Tibial nerve (tissue), 4 donors: Measurements from ENCODE around the gene BEAN1.

Experiments used
- CTCF ChIP-seq, 5 experiments: fragments of 200-600 bp in 3 of 5; fragments of 450-650 bp in 2 of 5; sonication (generic) in 3 of 5; IDR thresholded peaks; one replicate each; pipeline ENCODE4 v1.5.1; 2016 to 2019; ENCODE audit warnings: antibody characterized with exemption in 5 of 5, mild to moderate bottlenecking in 3 of 5, moderate library complexity in 2 of 5
- EP300 ChIP-seq, 2 donors: sonication (generic); formaldehyde crosslinking; IDR thresholded peaks; one replicate each; pipeline ENCODE4 v1.6.1; 2017; ENCODE audit warnings: antibody characterized with exemption in 2 of 2, mild to moderate bottlenecking in 1 of 2

- no peak for TF ChIP-seq CTCF (IDR thresholded peaks at IDR 0.05)
- TF ChIP-seq EP300 (IDR thresholded peaks at IDR 0.05) = no peak
Measured at GRCh38 chr16:66440970-66441369, 13.9 kb downstream of the BEAN1 start.
